ENCODE results near the gene DCAF11. TPM values are rescaled to one million over a fixed set of nuclear protein-coding genes. Genes with fewer than 3 reads are reported as not detected.

The DCAF11 gene
- total RNA-seq, 4 donors from 2014 or later: 50.1 to 76.0 (median 54.4) TPM

DNA sequence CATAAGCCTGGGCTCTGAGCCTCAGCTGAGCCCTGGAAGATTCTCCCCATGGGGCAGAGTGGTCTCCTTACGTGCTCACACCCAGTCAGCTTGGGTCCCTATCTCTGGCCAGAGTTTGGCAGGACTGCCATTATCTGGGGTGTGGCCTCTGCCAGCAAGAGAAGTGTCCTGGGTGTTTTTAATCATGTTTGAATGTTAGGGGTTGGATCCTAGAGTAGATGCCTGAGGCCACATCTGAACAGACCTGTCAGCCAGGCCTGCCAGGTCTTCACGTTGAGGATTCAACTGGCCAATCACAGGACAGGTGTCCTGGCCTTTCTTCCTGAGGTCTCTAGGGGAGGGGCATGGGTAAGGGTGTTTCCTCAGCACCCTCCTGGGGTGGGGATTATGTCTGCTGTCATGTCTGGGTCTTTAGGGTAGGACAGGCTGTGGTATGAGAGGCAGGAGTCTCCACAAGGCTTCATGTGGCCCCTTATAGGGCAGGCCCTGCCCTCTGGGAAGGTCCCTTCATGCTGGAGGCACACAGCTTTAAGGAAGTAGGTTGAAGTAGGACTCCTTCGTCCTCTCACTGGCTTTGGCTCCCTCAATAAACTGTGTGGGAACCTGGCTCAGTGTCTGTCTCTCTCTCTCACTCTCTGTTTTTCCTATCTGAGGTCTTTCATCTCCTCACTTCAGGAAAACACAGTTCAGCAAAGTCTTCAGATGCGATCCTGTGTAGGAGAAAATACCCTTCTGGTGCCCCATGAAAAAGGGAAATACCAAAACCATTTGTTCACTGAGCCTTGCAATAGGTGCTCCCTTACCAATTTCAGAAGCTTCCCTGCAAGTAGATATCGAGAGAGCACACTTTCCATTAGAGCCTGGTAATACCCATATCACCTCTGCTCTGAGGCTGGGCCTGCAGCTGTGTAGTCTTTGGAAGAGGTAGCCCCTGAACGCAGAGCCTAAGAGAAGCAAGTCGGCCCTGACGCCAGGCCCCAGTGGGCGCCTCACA lies 9.1 kb downstream of the DCAF11 start:
- ATAC-seq (ENCODE audit: low FRiP score) (no peak), DNase-seq (ENCODE audit: low spot score) (no peak)
- no peak for TF ChIP-seq CTCF (IDR thresholded peaks at IDR 0.05)

DNA sequence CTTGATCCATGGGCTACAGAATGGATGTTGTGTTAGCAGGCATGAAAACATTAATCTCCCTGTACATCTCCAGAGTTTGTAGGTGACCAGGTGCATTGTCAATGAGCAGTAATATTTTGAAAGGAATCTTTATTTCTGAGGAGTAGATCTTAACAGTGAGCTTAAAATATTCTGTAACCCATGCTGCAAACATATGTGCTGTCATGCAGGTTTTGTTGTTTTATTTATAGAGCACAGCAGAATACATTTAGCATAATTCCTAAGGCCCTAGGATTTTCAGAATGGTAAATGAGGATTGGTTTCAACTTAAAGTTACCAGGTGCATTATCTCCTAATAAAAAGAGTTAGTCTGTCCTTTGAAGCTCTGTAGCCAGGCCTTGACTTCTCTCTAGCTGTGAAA lies 12.4 kb downstream of the DCAF11 start:
- no peak for ATAC-seq (ENCODE audit: low FRiP score)
- TF ChIP-seq CTCF (IDR thresholded peaks at IDR 0.05): no peak
- DNase-seq (ENCODE audit: low spot score): no peak

DNA sequence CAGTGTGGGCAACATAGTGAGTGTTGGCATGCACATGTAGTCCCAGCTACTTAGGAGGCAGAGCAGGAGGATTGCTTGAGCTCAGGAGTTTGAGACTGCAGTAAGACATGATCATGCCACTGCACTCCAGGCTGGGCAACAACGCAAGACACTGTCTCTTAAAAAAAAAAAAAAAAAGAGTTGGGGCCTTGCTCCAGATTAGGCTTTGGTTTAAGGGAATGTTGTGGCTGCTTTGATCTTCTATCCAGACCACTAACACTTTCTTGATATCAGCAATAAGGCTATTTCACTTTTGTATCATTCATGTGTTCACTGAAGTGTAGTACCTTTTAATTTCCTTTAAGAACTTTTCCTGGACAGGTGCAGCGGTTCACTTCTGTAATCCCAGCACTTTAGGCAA lies 13.1 kb downstream of the DCAF11 start:
- DNase-seq (ENCODE audit: low spot score): no peak
- ATAC-seq (ENCODE audit: low FRiP score): no peak
- no peak for TF ChIP-seq CTCF (IDR thresholded peaks at IDR 0.05)

GRCh38 chr14:24129410-24129998 lies 14.9 kb downstream of the DCAF11 start:
- DNase-seq (ENCODE audit: low spot score) (no peak), ATAC-seq (ENCODE audit: low FRiP score) (no peak)
- TF ChIP-seq CTCF (IDR thresholded peaks at IDR 0.05): no peak

DNA sequence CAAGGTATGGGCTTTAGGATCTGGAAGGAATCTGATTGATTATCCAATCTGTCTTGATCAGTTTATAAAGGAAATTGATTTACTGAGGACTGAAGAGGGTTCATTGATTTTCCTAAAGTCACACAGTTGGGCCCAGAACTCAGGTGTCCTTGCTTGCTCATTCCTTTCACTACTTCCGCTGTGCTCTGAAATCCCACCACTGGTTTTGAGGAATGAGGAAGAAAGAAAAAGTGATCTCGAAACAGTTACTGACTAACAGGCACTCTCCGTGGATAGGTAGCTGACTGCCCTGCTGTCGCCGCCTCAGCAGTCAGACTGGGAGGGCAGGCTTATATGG lies 15.8 kb downstream of the DCAF11 start, which contains the start of gene FITM1:
Gene FITM1, plus strand, starts transcription at position 280 of the 337 bp plus-strand sequence. CDS start 905 bp downstream, outside the sequence.
- no peak for DNase-seq (ENCODE audit: low spot score)
- TF ChIP-seq CTCF (IDR thresholded peaks at IDR 0.05): no peak
- ATAC-seq (ENCODE audit: low FRiP score): no peak

DNA sequence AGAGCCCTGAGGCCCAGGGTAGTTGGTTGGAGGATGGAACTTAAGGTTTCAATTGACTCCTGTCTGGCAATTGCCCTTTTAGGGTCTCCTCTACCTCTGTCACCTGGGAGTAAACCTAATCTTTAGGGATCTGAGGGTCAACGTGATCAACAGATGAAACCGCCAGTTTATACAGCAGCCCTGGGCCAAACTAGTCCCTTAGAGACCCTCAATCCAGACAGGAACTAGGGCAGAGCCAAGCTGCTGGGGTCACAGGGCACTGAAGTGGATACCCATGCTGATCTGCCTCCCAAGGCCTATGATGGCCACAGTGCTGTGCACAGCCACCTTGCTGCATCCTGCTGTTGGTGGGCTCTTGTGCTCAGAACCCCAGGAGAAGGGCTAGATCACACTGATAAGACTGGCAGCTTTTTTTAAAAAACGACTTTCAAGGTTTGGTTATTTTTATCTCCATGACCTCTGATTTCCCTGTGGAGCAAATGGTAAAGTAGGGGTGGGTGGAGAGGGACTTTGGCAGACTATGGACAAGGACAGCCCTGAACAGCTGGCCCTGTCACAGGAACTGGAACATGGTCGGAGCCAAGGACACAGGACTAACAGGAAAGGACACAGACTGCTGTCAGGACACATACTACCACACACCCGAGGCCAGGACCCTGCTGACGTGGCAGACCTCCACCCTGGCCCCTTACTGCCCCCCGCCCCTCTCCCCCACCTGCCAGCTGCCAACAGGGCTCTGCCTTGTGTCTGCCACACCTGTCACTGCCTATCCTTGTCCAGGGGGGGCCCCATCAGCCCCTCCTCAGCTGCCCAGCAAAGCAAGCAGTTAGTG lies 16.4 kb downstream of the DCAF11 start:
- no peak for DNase-seq (ENCODE audit: low spot score)
- no peak for TF ChIP-seq CTCF (IDR thresholded peaks at IDR 0.05)
- no peak for ATAC-seq (ENCODE audit: low FRiP score)

Data from omental fat pad (tissue), 4 donors.